H1 (cell line): ENCODE results near the gene TNS4. TPM values are rescaled to one million over a fixed set of nuclear protein-coding genes. Genes with fewer than 3 reads are reported as not detected.

Experiments
- CTCF ChIA-PET: fragments of 300-600 bp; sonication (Branson Sonifier 250); formaldehyde crosslinking; loops from one replicate; lab custom pipeline; 2021; ENCODE audit not compliant: partially characterized antibody; lab: Charles Lee
- POLR2A ChIA-PET: fragments of 300-600 bp; sonication (Branson Sonifier 250); formaldehyde crosslinking; loops from one replicate; lab custom pipeline; 2021; ENCODE audit warnings: inconsistent platforms; ENCODE audit not compliant: partially characterized antibody; lab: Charles Lee
- DNase-seq, 2 experiments: peaks; one replicate each; pipeline versions ENCODE4 v3.0.0 to v3.0.0-alpha.2; 2010 to 2022; ENCODE audit warnings: low spot score in 2 of 2, low read depth in 1 of 2, mixed read lengths in 1 of 2
- FAIRE-seq: peaks from 2 replicates; lab custom pipeline; 2011; peaks lifted over from hg19 to GRCh38; lab: Jason Lieb, UNC
- H2AFZ ChIP-seq: 2 replicates; pipeline ENCODE4 v1.8.1; 2012; ENCODE audit warnings: low read length, inconsistent platforms
- H2AK5ac ChIP-seq: 2 replicates; pipeline ENCODE4 v1.6.1; 2013; ENCODE audit warnings: low read depth, low read length
- H2BK120ac ChIP-seq: replicated peaks from 2 replicates; pipeline ENCODE3; 2013; ENCODE audit warnings: low read depth, low read length, inconsistent platforms
- H2BK12ac ChIP-seq: 2 replicates; pipeline ENCODE4 v1.6.1; 2013; ENCODE audit warnings: low read depth, low read length
- H2BK15ac ChIP-seq: 2 replicates; pipeline ENCODE4 v1.6.1; 2013; ENCODE audit warnings: low read length
- H2BK20ac ChIP-seq: 2 replicates; pipeline ENCODE4 v1.6.1; 2013; ENCODE audit warnings: low read length
- H2BK5ac ChIP-seq: 2 replicates; pipeline ENCODE4 v1.6.1; 2013; ENCODE audit warnings: low read depth, low read length
- H3K14ac ChIP-seq: 2 replicates; pipeline ENCODE4 v1.6.1; 2013; ENCODE audit warnings: inconsistent platforms; ENCODE audit not compliant: insufficient read length
- H3K18ac ChIP-seq: 2 replicates; pipeline ENCODE4 v1.6.1; 2013; ENCODE audit warnings: low read length; ENCODE audit errors: extremely low read depth
- H3K23ac ChIP-seq: 2 replicates; pipeline ENCODE4 v1.6.1; 2013; ENCODE audit warnings: inconsistent platforms; ENCODE audit not compliant: insufficient read length
- H3K23me2 ChIP-seq: 2 replicates; pipeline ENCODE4 v1.6.1; 2013; ENCODE audit warnings: low read depth, low read length
- H3K27ac ChIP-seq: 2 replicates; pipeline ENCODE4 v1.6.1; 2011; ENCODE audit warnings: low read depth, low read length, inconsistent platforms
- H3K27me3 ChIP-seq, 4 experiments: replicated peaks in 1 of 4; 1 replicate in 1 of 4; 2 replicates in 3 of 4; pipeline versions ENCODE4 v1.6.1 to v1.8.1; 2011 to 2013; ENCODE audit warnings: low read length in 3 of 4, mild to moderate bottlenecking in 3 of 4, inconsistent platforms in 2 of 4, mixed read lengths in 2 of 4, moderate library complexity in 1 of 4; ENCODE audit not compliant: control insufficient read depth in 3 of 4, insufficient read depth in 3 of 4; ENCODE audit errors: extremely low read depth in 1 of 4
- H3K36me3 ChIP-seq, 4 experiments: 2 replicates each; pipeline versions ENCODE4 v1.6.1 to v1.8.1; 2011 to 2013; ENCODE audit warnings: mild to moderate bottlenecking in 4 of 4, low read length in 3 of 4, moderate library complexity in 2 of 4, control low read depth in 1 of 4, inconsistent platforms in 1 of 4; ENCODE audit not compliant: insufficient read depth in 4 of 4, control insufficient read depth in 2 of 4
- H3K4ac ChIP-seq: replicated peaks from 2 replicates; pipeline ENCODE3; 2013; ENCODE audit warnings: low read length, low read depth, mixed read lengths, inconsistent platforms; ENCODE audit not compliant: insufficient read length
- H3K4me1 ChIP-seq, 4 experiments: replicated peaks in 1 of 4; 1 replicate in 1 of 4; 2 replicates in 3 of 4; pipeline versions ENCODE4 v1.6.1 to v1.8.1; 2011 to 2013; ENCODE audit warnings: low read length in 3 of 4, inconsistent platforms in 2 of 4, mixed read lengths in 1 of 4; ENCODE audit not compliant: insufficient read depth in 4 of 4, control insufficient read depth in 3 of 4
- H3K4me2 ChIP-seq, 2 experiments: 2 replicates each; pipeline versions ENCODE4 v1.6.1 to v1.8.1; 2011 to 2013; ENCODE audit warnings: low read depth in 2 of 2, low read length in 2 of 2, control low read depth in 1 of 2, inconsistent platforms in 1 of 2, mild to moderate bottlenecking in 1 of 2; ENCODE audit not compliant: insufficient read depth in 1 of 2
- H3K4me3 ChIP-seq, 4 experiments: fragments of 200-600, 300-600 bp in 1 of 4; sonication (generic), shearing (Covaris generic), sonication (Bioruptor Twin) in 1 of 4; 2 replicates each; pipeline versions ENCODE4 v1.5.1 to v1.8.1; 2011 to 2016; ENCODE audit warnings: low read length in 4 of 4, low read depth in 3 of 4, control low read depth in 2 of 4, inconsistent platforms in 2 of 4, mild to moderate bottlenecking in 2 of 4, mixed read lengths in 1 of 4, moderate library complexity in 1 of 4; ENCODE audit not compliant: insufficient read depth in 2 of 4; ENCODE audit errors: extremely low read depth in 1 of 4
- H3K56ac ChIP-seq: replicated peaks from 2 replicates; pipeline ENCODE3; 2013; ENCODE audit warnings: low read depth, mild to moderate bottlenecking, mixed read lengths, low read length, inconsistent platforms; ENCODE audit not compliant: insufficient read length
- H3K79me1 ChIP-seq: 2 replicates; pipeline ENCODE4 v1.6.1; 2013; ENCODE audit warnings: low read depth, low read length, control low read depth
- H3K79me2 ChIP-seq, 2 experiments: 2 replicates each; pipeline versions ENCODE4 v1.6.1 to v1.8.1; 2012 to 2013; ENCODE audit warnings: low read length in 2 of 2, mild to moderate bottlenecking in 2 of 2, inconsistent platforms in 1 of 2; ENCODE audit not compliant: insufficient read depth in 2 of 2, control insufficient read depth in 1 of 2
- H3K9ac ChIP-seq, 4 experiments: replicated peaks in 1 of 4; 1 replicate in 1 of 4; 2 replicates in 3 of 4; pipeline versions ENCODE4 v1.6.1 to v1.8.1; 2011 to 2013; ENCODE audit warnings: low read depth in 3 of 4, low read length in 3 of 4, control low read depth in 2 of 4, mild to moderate bottlenecking in 2 of 4, moderate library complexity in 2 of 4, inconsistent platforms in 1 of 4; ENCODE audit errors: extremely low read depth in 1 of 4
- H3K9me3 ChIP-seq, 2 experiments: 2 replicates each; pipeline versions ENCODE4 v1.6.1 to v1.8.1; 2012 to 2013; ENCODE audit warnings: mild to moderate bottlenecking in 2 of 2, moderate library complexity in 2 of 2, control low read depth in 1 of 2, inconsistent platforms in 1 of 2, low read depth in 1 of 2, low read length in 1 of 2, mixed read lengths in 1 of 2; ENCODE audit not compliant: insufficient read depth in 2 of 2
- H4K20me1 ChIP-seq, 2 experiments: replicated peaks in 1 of 2; 2 replicates each; pipeline versions ENCODE3 to v1.8.1; 2011 to 2013; ENCODE audit warnings: inconsistent platforms in 2 of 2, low read length in 2 of 2, mild to moderate bottlenecking in 1 of 2; ENCODE audit not compliant: insufficient read depth in 2 of 2, control insufficient read depth in 1 of 2
- H4K5ac ChIP-seq: 2 replicates; pipeline ENCODE4 v1.6.1; 2013; ENCODE audit warnings: low read length, low read depth, mixed read lengths, inconsistent platforms; ENCODE audit not compliant: insufficient read length
- H4K8ac ChIP-seq: 2 replicates; pipeline ENCODE4 v1.8.0; 2013; ENCODE audit warnings: mild to moderate bottlenecking, moderate library complexity, low read length, inconsistent platforms; ENCODE audit not compliant: insufficient read depth; ENCODE audit errors: extremely low read depth
- H4K91ac ChIP-seq: replicated peaks from 2 replicates; pipeline ENCODE3; 2013; ENCODE audit warnings: low read length, mixed read lengths, inconsistent platforms; ENCODE audit not compliant: insufficient read length
- RXRA ChIP-seq: IDR thresholded peaks from 2 replicates; pipeline ENCODE4 v1.6.1; 2011; ENCODE audit warnings: low read depth, mild to moderate bottlenecking, low read length, moderate library complexity; ENCODE audit not compliant: insufficient read depth
- SIRT6 ChIP-seq: IDR thresholded peaks from one replicate; pipeline ENCODE4 v1.7.1; 2012; ENCODE audit warnings: low read length, inconsistent platforms
- TAF1 ChIP-seq: IDR thresholded peaks from 2 replicates; pipeline ENCODE4 v1.6.1; 2011; ENCODE audit warnings: mild to moderate bottlenecking, low read depth, low read length
- TEAD4 ChIP-seq: IDR thresholded peaks from 2 replicates; pipeline ENCODE4 v1.6.1; 2012; ENCODE audit warnings: low read depth, low read length, inconsistent platforms, mixed read lengths
- WGBS, 2 experiments: shearing (Covaris generic) in 1 of 2; methylation state at CpG; one replicate each; pipeline versions ENCODE4 v1.1.6 to v1.1.7; 2013 to 2015; ENCODE audit warnings: low lambda C conversion rate in 2 of 2, mixed read lengths in 2 of 2, inconsistent platforms in 1 of 2, low coverage in 1 of 2, missing lambda C conversion rate in 1 of 2; ENCODE audit not compliant: insufficient replicate concordance in 2 of 2, insufficient coverage in 1 of 2, insufficient read length in 1 of 2; ENCODE audit errors: extremely low coverage in 1 of 2, missing lambda C conversion rate in 1 of 2; 5-methylcytosine and 5-hydroxymethylcytosine counted together
- polyA plus RNA-seq, 7 experiments: library from polyadenylated mRNA; depleted of rRNA in 3 of 7; stranded (reverse) in 5 of 7; unstranded in 2 of 7; fragments of >200 nt in 5 of 7; fragments of 200-250 nt in 2 of 7; gene quantifications; 1 replicate in 5 of 7; 2 replicates in 1 of 7; 4 replicates in 1 of 7; pipeline versions ENCODE4 v1.2.1 to v1.2.3, GENCODE V29; 2011 to 2013; ENCODE audit warnings: missing spikeins in 2 of 7, mixed read lengths in 2 of 7
- total RNA-seq: library from RNA; stranded (reverse); fragmentation: NEBNext Ultra II Directional; extraction: Animal tissue kit (Norgen Biotek cat#: 25700); gene quantifications from 2 replicates; pipeline ENCODE4 v1.2.1, GENCODE V29; 2021

Gene TNS4
- total and polyA plus RNA-seq, 2 of the 8 experiments (the other 6 are each of a cell fraction or from before 2014, with no cell fraction given) = 0.20 to 0.21 TPM

- Histone ChIP-seq H3K27ac (no peak overlapping the region), H3K56ac (no peak overlapping the region), H4K91ac (no peak overlapping the region), H2BK120ac (no peak overlapping the region), H3K4ac (no peak overlapping the region), H3K18ac (no peak overlapping the region), H3K79me1 (peaks cover 11% of the 10 kb centered on the region), H3K14ac (no peak overlapping the region), H3K4me2 (no peak overlapping the region), H3K27me3 (no peaks in the 10 kb centered on the region), H4K8ac (no peak overlapping the region), H2AK5ac (no peak overlapping the region), H3K9ac (no peak overlapping the region), H2BK20ac (no peak overlapping the region), H2BK15ac (no peak overlapping the region), H4K20me1 (peaks cover 2 to 4% of the 10 kb centered on the region in 2 experiments), H3K4me1 (peaks cover 0 to 5% (median 2%) of the 10 kb centered on the region in 4 experiments; a peak in 4 of 7 replicates), H4K5ac (no peak overlapping the region), H2BK12ac (no peak overlapping the region), H3K4me3 (no peak overlapping the region), H2BK5ac (no peak overlapping the region), H3K9me3 (no peaks in the 10 kb centered on the region), H3K79me2 (peaks cover 0 to 33% of the 10 kb centered on the region in 2 experiments; a peak in 3 of 4 replicates), H2AFZ (no peak overlapping the region), H3K23ac (no peak overlapping the region), H3K23me2 (no peaks in the 10 kb centered on the region), H3K36me3 (peaks cover 6 to 20% (median 10%) of the 10 kb centered on the region in 4 experiments; a peak in 7 of 8 replicates)
- 91% methylated on average over 6 of the region's 6 CpGs; no CpG with 5 or more reads in 1 of the 2 experiments for WGBS, 2 experiments
- POLR2A ChIA-PET = interaction anchor here (0.6 to 2.0 kb wide), 2 partner anchors 9 to 22 kb away, joined by 4 to 6 read pairs; no protein-coding TSS in a partner anchor
- no peak for TF ChIP-seq TAF1
- TF ChIP-seq SIRT6 = no peak
- TF ChIP-seq RXRA = no peak
- TF ChIP-seq TEAD4 = no peak
- no peak for DNase-seq
- FAIRE-seq = no peak
- CTCF ChIA-PET = interaction anchor here (1.1 to 34.1 kb wide), 8 partner anchors 3 to 104 kb away, joined by 4 to 739 read pairs (median 6); partner anchors contain the start of genes IGFBP4 and TNS4
Measured at GRCh38 chr17:40451420-40451819, 50.0 kb downstream of the TNS4 start.
